ENCODE measurements around the gene RAI1.

Gene RAI1

DNA sequence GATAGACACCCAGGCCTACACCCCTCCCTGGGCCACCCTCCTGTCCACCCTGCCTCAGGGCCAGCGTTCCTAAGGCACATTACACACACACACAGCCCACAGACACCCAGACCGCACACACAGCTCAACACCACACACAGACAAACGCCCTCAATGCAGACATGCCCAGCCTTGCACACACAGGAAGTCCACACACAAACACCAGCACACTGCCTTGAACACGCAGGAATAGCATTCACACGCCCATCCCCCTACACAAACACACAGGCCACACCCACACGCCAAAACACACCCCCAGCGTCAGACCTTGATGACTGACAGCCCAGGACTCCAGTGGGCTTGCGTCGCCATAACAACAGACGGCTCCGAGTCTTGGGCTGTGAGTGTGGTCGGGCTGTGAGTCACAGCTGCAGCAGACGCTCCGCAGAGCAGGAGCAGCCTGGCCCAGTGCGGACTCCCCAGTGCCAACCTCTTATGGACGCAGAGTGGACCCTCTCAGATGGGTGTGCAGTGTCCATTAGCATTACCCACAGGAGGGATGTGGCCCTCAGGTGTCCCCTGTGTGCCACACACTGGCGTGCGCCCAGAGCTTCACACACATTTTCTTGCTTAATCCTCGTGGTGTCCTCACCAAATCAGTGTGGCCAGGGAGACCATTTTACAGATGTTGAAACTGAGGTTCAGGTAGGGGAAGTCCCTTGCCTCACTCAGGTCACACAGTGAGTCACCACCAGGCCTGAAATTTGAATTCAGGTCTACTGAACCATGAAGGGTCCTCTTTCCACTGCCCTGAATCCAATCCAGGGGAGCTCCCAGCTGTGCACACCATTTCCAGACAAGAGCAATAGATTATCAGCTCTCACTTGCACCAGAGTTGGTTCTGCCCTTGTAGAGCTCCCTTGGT is 17.8 kb upstream of the RAI1 start (continued):
- TF ChIP-seq, protein P1, sequence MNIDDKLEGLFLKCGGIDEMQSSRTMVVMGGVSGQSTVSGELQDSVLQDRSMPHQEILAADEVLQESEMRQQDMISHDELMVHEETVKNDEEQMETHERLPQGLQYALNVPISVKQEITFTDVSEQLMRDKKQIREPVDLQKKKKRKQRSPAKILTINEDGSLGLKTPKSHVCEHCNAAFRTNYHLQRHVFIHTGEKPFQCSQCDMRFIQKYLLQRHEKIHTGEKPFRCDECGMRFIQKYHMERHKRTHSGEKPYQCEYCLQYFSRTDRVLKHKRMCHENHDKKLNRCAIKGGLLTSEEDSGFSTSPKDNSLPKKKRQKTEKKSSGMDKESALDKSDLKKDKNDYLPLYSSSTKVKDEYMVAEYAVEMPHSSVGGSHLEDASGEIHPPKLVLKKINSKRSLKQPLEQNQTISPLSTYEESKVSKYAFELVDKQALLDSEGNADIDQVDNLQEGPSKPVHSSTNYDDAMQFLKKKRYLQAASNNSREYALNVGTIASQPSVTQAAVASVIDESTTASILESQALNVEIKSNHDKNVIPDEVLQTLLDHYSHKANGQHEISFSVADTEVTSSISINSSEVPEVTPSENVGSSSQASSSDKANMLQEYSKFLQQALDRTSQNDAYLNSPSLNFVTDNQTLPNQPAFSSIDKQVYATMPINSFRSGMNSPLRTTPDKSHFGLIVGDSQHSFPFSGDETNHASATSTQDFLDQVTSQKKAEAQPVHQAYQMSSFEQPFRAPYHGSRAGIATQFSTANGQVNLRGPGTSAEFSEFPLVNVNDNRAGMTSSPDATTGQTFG (tag by site-specific recombination; IDR thresholded peaks at IDR 0.05; ENCODE audit: borderline replicate concordance): no peak
- TF ChIP-seq ZNF670 (tag by site-specific recombination; IDR thresholded peaks at IDR 0.05; ENCODE audit: low read depth) (no peak), EGR2 (tag by site-specific recombination; IDR thresholded peaks at IDR 0.05; ENCODE audit: low read depth) (peak; percentile 95), ZNF707 (tag by site-specific recombination; IDR thresholded peaks at IDR 0.05) (no peak), KLF9 (tag by site-specific recombination; IDR thresholded peaks at IDR 0.05; ENCODE audit: low read depth) (peak; percentile 96), ZNF175 (tag by site-specific recombination; IDR thresholded peaks at IDR 0.05) (no peak), HOXA7 (CRISPR knock-in tag; IDR thresholded peaks at IDR 0.05; ENCODE audit: borderline replicate concordance) (no peak), OVOL3 (tag by site-specific recombination; IDR thresholded peaks at IDR 0.05) (no peak), ZNF221 (tag by site-specific recombination; IDR thresholded peaks at IDR 0.05; ENCODE audit: borderline replicate concordance) (no peak), TRIM28 (IDR thresholded peaks at IDR 0.05; ENCODE audit: borderline replicate concordance, low read length) (peak; percentile 53; the same call in 1 of the 2 replicates), ZBTB7A (tag by site-specific recombination; IDR thresholded peaks at IDR 0.05; ENCODE audit: low read depth) (no peak), ZNF624 (tag by site-specific recombination; IDR thresholded peaks at IDR 0.05) (no peak), ZNF335 (tag by site-specific recombination; conservative IDR thresholded peaks at IDR 0.05) (no peak), ZNF664 (tag by site-specific recombination; IDR thresholded peaks at IDR 0.05) (no peak), ZBTB17 (tag by site-specific recombination; IDR thresholded peaks at IDR 0.05) (peak; percentile 51; the same call in 1 of the 2 replicates), ZNF777 (tag by site-specific recombination; IDR thresholded peaks at IDR 0.05; ENCODE audit: borderline replicate concordance) (no peak)
- TF ChIP-seq, protein P2, sequence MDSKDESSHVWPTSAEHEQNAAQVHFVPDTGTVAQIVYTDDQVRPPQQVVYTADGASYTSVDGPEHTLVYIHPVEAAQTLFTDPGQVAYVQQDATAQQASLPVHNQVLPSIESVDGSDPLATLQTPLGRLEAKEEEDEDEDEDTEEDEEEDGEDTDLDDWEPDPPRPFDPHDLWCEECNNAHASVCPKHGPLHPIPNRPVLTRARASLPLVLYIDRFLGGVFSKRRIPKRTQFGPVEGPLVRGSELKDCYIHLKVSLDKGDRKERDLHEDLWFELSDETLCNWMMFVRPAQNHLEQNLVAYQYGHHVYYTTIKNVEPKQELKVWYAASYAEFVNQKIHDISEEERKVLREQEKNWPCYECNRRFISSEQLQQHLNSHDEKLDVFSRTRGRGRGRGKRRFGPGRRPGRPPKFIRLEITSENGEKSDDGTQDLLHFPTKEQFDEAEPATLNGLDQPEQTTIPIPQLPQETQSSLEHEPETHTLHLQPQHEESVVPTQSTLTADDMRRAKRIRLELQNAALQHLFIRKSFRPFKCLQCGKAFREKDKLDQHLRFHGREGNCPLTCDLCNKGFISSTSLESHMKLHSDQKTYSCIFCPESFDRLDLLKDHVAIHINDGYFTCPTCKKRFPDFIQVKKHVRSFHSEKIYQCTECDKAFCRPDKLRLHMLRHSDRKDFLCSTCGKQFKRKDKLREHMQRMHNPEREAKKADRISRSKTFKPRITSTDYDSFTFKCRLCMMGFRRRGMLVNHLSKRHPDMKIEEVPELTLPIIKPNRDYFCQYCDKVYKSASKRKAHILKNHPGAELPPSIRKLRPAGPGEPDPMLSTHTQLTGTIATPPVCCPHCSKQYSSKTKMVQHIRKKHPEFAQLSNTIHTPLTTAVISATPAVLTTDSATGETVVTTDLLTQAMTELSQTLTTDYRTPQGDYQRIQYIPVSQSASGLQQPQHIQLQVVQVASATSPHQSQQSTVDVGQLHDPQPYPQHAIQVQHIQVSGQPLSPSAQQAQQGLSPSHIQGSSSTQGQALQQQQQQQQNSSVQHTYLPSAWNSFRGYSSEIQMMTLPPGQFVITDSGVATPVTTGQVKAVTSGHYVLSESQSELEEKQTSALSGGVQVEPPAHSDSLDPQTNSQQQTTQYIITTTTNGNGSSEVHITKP (tag by site-specific recombination; IDR thresholded peaks at IDR 0.05): no peak
- TF ChIP-seq, protein P3, sequence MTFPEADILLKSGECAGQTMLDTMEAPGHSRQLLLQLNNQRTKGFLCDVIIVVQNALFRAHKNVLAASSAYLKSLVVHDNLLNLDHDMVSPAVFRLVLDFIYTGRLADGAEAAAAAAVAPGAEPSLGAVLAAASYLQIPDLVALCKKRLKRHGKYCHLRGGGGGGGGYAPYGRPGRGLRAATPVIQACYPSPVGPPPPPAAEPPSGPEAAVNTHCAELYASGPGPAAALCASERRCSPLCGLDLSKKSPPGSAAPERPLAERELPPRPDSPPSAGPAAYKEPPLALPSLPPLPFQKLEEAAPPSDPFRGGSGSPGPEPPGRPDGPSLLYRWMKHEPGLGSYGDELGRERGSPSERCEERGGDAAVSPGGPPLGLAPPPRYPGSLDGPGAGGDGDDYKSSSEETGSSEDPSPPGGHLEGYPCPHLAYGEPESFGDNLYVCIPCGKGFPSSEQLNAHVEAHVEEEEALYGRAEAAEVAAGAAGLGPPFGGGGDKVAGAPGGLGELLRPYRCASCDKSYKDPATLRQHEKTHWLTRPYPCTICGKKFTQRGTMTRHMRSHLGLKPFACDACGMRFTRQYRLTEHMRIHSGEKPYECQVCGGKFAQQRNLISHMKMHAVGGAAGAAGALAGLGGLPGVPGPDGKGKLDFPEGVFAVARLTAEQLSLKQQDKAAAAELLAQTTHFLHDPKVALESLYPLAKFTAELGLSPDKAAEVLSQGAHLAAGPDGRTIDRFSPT (tag by site-specific recombination; IDR thresholded peaks at IDR 0.05): peak; percentile 57; the same call in 1 of the 2 replicates
- TF ChIP-seq, protein P4, sequence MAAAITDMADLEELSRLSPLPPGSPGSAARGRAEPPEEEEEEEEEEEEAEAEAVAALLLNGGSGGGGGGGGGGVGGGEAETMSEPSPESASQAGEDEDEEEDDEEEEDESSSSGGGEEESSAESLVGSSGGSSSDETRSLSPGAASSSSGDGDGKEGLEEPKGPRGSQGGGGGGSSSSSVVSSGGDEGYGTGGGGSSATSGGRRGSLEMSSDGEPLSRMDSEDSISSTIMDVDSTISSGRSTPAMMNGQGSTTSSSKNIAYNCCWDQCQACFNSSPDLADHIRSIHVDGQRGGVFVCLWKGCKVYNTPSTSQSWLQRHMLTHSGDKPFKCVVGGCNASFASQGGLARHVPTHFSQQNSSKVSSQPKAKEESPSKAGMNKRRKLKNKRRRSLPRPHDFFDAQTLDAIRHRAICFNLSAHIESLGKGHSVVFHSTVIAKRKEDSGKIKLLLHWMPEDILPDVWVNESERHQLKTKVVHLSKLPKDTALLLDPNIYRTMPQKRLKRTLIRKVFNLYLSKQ (tag by site-specific recombination; IDR thresholded peaks at IDR 0.05; ENCODE audit: borderline replicate concordance): no peak
- TF ChIP-seq, protein P5, sequence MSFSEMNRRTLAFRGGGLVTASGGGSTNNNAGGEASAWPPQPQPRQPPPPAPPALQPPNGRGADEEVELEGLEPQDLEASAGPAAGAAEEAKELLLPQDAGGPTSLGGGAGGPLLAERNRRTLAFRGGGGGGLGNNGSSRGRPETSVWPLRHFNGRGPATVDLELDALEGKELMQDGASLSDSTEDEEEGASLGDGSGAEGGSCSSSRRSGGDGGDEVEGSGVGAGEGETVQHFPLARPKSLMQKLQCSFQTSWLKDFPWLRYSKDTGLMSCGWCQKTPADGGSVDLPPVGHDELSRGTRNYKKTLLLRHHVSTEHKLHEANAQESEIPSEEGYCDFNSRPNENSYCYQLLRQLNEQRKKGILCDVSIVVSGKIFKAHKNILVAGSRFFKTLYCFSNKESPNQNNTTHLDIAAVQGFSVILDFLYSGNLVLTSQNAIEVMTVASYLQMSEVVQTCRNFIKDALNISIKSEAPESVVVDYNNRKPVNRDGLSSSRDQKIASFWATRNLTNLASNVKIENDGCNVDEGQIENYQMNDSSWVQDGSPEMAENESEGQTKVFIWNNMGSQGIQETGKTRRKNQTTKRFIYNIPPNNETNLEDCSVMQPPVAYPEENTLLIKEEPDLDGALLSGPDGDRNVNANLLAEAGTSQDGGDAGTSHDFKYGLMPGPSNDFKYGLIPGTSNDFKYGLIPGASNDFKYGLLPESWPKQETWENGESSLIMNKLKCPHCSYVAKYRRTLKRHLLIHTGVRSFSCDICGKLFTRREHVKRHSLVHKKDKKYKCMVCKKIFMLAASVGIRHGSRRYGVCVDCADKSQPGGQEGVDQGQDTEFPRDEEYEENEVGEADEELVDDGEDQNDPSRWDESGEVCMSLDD (tag by site-specific recombination; IDR thresholded peaks at IDR 0.05): no peak; the same call in 1 of the 2 replicates
- TF ChIP-seq, protein P6, sequence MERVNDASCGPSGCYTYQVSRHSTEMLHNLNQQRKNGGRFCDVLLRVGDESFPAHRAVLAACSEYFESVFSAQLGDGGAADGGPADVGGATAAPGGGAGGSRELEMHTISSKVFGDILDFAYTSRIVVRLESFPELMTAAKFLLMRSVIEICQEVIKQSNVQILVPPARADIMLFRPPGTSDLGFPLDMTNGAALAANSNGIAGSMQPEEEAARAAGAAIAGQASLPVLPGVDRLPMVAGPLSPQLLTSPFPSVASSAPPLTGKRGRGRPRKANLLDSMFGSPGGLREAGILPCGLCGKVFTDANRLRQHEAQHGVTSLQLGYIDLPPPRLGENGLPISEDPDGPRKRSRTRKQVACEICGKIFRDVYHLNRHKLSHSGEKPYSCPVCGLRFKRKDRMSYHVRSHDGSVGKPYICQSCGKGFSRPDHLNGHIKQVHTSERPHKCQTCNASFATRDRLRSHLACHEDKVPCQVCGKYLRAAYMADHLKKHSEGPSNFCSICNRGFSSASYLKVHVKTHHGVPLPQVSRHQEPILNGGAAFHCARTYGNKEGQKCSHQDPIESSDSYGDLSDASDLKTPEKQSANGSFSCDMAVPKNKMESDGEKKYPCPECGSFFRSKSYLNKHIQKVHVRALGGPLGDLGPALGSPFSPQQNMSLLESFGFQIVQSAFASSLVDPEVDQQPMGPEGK (tag by site-specific recombination; IDR thresholded peaks at IDR 0.05): peak; percentile 51; the same call in 1 of the 2 replicates
- TF ChIP-seq, protein P7, sequence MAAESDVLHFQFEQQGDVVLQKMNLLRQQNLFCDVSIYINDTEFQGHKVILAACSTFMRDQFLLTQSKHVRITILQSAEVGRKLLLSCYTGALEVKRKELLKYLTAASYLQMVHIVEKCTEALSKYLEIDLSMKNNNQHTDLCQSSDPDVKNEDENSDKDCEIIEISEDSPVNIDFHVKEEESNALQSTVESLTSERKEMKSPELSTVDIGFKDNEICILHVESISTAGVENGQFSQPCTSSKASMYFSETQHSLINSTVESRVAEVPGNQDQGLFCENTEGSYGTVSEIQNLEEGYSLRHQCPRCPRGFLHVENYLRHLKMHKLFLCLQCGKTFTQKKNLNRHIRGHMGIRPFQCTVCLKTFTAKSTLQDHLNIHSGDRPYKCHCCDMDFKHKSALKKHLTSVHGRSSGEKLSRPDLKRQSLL (tag by site-specific recombination; IDR thresholded peaks at IDR 0.05): no peak

Data from HEK293 (cell line).